22Rv1 (cell line): ENCODE results near the gene PCDHGB6.
"Not testable (repeated sequence)": the region's sequence is repeated elsewhere in the genome, so short reads cannot be mapped to it uniquely, and the experiment has no call there.

Source experiments
- ZFX ChIP-seq: fragments of 450-650 bp; IDR thresholded peaks from 2 replicates; pipeline ENCODE4 v1.6.1; 2017; ENCODE audit warnings: antibody characterized with exemption, borderline replicate concordance
- TF ChIP-seq, protein P1 (sequence below): fragments of 450-650 bp; IDR thresholded peaks from 2 replicates; pipeline ENCODE4 v1.5.1; 2017; ENCODE audit warnings: mild to moderate bottlenecking

DNA sequence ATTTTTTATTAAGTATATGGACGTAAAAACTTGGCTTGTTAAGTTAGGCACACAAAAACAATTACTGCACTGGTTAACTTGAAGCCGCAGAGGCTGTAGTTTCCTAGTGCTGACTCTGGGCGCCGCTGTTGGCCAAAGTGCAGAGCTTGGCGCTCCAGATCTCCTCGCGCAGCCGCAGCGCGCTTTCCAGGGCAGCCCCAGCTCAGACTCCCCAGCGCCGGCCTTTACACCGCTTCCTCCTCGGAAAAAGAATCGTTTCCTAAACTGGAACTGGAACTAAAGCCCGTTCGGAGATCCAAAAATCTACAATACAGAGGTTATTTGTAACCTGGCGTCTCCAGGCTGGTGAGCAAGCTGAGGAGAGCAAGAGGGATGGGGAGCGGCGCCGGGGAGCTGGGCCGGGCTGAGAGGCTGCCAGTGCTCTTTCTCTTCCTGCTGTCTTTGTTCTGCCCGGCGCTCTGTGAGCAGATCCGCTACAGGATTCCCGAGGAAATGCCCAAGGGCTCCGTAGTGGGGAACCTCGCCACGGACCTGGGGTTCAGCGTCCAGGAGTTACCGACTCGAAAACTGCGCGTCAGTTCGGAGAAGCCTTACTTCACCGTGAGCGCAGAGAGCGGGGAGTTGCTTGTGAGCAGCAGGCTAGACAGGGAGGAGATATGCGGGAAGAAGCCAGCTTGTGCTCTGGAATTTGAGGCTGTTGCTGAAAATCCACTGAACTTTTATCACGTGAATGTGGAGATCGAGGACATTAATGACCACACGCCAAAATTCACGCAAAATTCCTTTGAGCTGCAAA, 9.9 kb upstream of the PCDHGB6 start, which contains the start of gene PCDHGB5:
- TF ChIP-seq, protein P1, sequence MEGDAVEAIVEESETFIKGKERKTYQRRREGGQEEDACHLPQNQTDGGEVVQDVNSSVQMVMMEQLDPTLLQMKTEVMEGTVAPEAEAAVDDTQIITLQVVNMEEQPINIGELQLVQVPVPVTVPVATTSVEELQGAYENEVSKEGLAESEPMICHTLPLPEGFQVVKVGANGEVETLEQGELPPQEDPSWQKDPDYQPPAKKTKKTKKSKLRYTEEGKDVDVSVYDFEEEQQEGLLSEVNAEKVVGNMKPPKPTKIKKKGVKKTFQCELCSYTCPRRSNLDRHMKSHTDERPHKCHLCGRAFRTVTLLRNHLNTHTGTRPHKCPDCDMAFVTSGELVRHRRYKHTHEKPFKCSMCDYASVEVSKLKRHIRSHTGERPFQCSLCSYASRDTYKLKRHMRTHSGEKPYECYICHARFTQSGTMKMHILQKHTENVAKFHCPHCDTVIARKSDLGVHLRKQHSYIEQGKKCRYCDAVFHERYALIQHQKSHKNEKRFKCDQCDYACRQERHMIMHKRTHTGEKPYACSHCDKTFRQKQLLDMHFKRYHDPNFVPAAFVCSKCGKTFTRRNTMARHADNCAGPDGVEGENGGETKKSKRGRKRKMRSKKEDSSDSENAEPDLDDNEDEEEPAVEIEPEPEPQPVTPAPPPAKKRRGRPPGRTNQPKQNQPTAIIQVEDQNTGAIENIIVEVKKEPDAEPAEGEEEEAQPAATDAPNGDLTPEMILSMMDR: not testable (repeated sequence)
- not testable (repeated sequence) for TF ChIP-seq ZFX
